Activated CD4-positive, alpha-beta T cell treated with anti-CD3 and anti-CD28 coated beads, Interleukin-2, Interleukin-6, amounts not matched to agents 100 ng/mL and 50 ng/mL, durations not matched to agents 16 hours and 8 hours (primary cell): ENCODE results near the gene MYO1H.
"Not testable (repeated sequence)": the region's sequence is repeated elsewhere in the genome, so short reads cannot be mapped to it uniquely, and the experiment has no call there.

ENCODE experiments used
- DNase-seq: peaks from one replicate; pipeline ENCODE4 v3.0.0-alpha.2; 2020

MYO1H gene

DNA sequence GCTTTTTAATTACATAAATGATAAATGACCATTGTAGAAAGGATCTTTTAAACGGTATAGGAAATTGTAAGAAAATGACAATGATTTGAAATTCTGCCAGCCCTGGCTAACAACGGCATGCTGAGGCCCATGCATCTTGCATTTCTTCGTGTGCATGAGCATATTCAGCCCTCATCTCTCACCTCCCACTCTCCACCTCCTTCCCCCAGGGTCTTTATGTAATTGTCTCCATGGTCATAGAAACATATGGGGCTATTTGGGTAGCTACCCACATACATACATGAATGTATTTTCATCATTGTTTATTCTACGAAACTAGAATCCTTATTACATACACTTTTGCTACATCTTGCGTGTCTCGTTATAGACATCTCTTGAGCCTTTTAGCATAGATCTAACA is 4.5 kb downstream of the MYO1H start:
- DNase-seq, result no peak

- no peak for DNase-seq
Observed at GRCh38 chr12:109356577-109356976, 8.9 kb downstream of the MYO1H start.

DNA sequence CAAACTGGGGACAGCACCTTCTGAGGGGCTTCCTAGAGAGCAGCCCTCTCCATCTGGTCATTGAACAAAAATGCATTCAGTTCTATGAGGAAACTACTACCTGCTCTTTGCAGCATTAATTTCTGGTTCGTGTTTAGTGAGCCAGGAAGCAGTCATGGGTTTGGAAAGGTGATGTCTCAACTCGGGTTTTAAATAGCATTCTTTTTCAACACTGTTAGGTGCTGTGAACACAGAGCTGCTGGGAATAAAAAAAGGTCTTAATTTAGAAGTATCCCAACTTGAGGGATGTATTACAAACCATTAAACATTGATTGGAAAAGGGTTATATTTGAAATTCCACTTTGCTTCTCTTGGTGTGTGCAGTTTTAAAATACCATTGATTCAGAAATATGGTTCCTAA is 9.3 kb downstream of the MYO1H start:
- DNase-seq, result no peak

- DNase-seq, result peak; percentile 87
Observed at GRCh38 chr12:109358154-109358869, 10.6 kb downstream of the MYO1H start.

DNA sequence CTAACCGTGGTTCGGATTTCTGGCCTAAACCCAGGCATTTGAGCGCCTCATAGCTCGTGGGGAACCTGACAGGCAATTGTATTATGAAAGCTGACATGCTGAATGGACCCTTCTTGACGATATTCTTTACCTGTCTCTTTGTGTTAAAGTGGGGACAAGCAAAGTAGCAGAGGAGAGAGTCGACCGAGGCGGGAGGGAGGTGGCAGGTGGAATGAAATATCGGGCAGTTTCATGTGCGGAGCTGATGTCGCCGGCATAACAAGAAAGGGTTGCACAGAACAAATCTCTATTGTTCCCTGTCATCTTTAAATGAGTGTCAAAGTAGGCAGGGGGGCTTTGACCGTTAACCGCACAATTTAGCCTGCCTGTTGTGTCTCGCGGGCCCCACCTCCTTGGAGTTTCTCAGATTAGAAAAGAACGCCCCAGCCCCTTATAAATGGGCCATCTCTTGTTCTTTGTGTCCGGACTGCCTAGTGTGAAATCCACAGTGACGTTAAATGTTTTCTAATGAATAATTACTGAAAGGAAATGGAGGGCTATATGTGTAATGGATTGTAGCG is 11.5 kb downstream of the MYO1H start:
- DNase-seq, result no peak

DNA sequence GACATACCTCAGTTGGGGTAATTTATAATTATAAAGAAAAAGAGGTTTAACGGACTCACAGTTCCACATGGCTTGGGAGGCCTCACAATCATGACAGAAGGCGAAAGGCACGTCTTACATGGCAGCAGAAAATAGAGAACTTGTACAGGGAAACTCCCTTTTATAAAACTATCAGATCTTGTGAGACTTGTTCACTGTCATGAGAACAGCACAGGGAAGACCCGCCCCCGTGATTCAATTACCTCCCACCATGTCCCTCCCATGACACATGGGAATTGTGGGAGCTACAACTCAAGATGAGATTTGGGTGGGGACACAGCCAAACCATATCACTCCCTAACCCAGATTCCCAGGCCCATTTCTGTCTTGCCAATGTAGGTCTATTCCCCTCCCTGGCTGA is 22.1 kb downstream of the MYO1H start:
- no peak for DNase-seq

DNA sequence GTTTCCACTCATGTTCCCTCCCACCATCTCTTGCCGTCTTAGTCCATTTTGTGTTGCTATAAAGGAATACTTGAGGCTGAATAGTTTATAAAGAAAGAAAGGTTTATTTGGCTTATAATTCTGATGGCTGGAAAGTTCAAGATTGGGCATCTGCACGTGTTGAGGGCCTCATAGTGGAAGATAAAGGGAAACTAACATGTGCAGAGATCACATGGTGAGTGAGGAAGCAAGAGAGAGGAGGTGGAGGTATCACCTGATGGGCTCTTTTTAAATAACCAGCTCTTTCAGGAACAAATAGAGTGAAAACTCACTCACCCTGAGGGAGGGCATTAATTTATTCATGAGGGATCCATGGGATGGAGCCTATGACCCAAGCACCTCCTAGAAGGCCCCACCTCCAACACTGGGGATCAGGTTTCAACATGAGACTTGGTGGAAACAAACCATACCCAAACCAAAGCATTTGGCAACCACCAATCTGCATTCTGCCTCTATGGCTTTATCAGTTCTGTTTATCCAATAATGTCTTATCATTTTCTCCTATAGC is 29.5 kb downstream of the MYO1H start:
- DNase-seq, result no peak

GRCh38 chr12:109378569-109378968 is 30.9 kb downstream of the MYO1H start:
- DNase-seq, result no peak

GRCh38 chr12:109382031-109382430 is 34.3 kb downstream of the MYO1H start:
- DNase-seq, result no peak

DNA sequence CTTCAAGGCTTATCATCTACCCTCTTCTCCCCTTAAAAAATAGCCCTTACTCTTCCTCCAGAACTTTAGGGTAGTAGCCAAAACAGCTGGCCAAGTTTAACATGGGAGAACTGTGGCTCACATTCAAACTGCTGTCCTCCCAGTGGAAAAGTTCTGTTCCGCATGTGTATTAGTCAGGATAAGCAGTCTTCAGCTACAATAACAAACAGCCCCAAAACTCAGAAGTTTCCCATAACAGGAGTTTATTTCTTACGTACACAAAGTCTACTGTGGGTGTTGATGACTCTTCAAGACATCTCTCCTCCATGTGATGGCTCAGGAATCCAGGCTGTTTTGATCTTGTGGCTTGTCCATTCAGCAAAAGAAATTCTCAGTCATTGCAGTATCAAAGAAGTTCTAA is 35.5 kb downstream of the MYO1H start:
- no peak for DNase-seq

- DNase-seq, result peak; percentile 51
Observed at GRCh38 chr12:109385339-109386058, 37.8 kb downstream of the MYO1H start.

DNA sequence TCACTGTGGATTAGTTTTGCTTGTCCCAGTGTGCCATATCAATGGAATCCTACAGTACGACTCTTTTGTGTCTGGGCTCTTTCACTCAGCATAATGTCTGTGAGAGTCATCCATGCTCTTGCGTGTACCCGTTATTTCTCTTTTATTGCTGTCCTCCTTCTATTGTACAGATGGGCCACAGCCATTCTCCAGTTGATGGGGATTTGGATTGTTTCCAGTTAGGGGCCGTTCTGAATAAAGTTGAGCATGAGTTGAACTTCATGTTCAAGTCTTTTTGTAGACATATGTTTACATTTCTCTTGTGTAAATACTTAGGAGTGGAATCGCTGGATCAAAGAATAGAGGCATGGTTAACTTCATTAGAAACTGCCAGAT is 38.3 kb downstream of the MYO1H start:
- DNase-seq, result no peak

DNA sequence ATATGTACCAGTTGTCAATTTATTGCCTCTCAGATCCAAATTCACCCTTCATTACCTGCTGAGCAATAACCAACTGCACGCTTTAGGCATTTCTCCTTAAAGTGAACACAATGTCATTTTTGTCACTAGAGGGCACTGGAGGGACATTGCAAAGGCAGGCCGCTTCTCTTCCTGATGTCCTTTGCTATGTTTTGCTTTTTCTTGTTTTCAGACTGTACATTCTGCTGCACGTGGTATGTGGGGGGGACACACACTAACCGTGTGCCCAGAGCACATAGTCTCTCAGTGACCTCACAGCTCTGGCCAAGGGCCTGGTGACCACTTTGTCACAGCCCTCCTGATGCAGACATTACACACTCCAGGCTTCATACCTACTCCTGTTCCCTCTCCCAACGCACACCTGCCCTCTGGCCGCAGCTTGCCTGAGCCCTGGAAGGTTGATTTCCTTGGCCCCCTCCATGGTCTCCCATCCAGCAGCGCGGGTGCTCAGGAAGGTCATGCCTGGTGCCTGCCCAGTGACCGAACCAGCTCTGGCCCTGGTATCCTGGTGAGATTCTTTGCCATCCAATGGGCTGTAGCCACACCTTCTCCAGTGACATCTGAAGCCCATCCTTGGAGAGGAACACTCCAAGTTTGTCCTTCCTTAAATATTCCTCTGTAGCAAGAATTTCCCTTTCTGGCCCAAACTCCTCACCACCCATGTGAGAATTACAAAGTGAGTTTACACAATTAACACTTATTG is 39.9 kb downstream of the MYO1H start:
- peak; percentile 44 for DNase-seq

GRCh38 chr12:109388167-109388563 is 40.5 kb downstream of the MYO1H start:
- no peak for DNase-seq

GRCh38 chr12:109389146-109389545 is 41.4 kb downstream of the MYO1H start:
- no peak for DNase-seq

DNA sequence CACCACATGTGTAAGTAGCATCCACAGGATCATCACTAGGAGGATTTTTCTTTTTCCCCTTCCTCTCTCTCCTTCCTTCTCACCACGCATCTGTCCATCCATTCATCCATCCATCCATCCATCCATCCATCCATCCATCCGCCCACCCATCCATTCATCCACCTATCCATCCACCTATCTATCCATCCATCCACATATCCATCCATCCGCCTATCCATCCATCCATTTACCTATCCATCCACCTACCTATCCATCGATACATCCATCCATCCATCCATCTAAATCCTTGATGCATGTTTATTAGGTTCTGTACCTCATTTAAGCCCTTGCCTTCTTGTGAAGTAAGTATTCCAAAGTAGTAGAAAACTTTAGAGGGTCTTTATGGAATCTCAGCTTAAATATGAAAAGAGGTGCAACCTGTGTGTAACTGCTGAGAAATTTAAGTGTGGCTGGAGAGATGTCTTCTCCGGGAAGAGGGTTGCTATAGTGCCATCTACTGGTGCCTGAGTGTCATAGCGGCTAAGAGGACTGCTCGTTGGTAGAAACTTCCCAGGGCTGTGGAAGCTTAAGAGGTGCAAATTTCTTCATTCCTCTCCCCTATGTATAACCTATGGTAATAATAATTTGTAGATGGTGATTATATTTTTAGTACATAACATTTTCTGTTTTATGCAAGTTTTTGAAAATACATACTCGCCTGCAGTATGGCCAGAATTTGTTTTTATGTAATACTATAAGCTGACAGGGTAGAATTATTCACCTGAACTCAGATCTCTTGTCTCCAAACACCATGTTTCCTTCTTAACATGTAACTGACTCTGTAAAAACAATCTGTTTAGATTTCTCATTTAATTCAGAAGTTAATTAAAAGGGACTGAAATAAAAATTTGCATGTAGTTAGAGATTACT is 46.0 kb downstream of the MYO1H start:
- peak; percentile 66 for DNase-seq

DNA sequence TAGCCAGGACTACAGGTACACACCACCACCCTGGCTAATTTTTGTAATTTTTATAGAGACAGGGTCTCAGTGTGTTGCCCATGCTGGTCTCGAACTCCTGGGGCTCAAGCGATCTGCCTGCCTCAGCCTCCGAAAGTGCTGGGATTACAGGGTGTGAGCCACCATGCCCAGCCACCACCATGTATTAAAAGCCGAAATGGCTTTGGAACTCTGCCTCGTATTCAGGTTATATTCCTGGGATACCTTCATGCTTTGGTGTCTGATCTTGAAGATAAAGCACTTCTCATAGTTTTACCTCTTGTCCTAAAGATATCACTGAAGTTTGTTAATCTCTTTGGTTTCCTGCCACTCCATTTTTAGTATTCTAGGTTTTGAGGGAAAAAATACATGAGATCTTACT is 47.2 kb downstream of the MYO1H start:
- DNase-seq, result no peak

DNA sequence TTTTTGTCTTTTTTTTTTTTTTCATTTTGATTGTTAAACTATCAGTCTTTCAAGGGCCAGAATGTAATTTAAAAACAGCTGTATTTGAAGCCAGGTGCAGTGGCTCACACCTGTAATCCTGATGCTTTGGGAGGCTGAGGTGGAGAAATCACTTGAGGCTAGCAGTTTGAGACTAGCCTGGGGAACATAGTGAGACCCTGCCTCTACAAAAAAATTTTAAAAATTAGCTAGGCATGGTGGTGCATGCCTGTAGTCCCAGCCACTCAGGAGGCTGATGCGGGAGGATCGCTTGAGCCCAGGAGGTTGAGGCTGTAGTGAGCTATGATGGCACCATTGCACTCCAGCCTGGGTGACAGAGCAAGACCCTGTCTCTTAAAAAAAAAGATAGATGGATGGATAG is 57.1 kb downstream of the MYO1H start:
- DNase-seq, result not testable (repeated sequence)

- DNase-seq, result not testable (repeated sequence)
Observed at GRCh38 chr12:109406147-109406546, 58.4 kb downstream of the MYO1H start.

DNA sequence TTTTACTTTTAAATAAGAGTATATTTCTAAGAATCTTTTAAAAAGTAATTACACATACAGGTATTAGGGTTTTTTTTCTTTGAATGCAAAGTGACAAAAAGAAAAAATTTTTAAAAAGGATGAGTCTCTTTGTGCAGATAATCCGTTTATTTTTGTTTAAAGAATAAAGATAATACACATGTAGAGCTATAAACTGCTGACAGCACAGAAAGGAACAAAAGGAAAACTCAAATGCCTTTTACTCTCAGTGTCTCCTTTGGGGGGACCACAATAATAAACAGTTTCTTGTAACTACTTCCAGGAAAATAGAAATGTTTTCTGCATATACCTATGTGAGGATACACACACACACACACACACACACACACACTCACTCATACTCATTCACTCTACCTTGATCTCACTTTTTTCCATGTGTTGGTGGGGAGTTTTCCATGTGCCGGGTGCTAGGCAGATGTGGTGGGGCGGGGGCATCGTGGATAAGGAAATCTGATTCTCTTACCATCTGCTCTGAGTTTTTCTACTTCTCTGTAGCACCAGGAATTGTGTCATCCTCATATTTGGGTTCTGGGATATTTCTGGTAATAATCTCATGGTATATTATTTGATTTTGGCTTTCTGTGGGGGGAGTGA is 71.3 kb downstream of the MYO1H start:
- no peak for DNase-seq

GRCh38 chr12:109421355-109422087 is 73.8 kb downstream of the MYO1H start:
- no peak for DNase-seq
